Right renal cortex interstitium (tissue), 3 donors: ENCODE results near the gene ZNF521. TPM values are rescaled to one million over a fixed set of nuclear protein-coding genes. Genes with fewer than 3 reads are reported as not detected.

Source experiments
- DNase-seq, 3 donors: peaks; one replicate each; pipeline ENCODE4 v3.0.0-alpha.2; 2013; ENCODE audit warnings: low read depth in 3 of 3, low spot score in 2 of 3
- polyA plus RNA-seq, 3 donors: library from polyadenylated mRNA; unstranded; fragments of 120-200 nt; gene quantifications; one replicate each; pipeline ENCODE4 v1.2.1, GENCODE V29; 2013; ENCODE audit not compliant: insufficient read length in 3 of 3

The ZNF521 gene
- polyA plus RNA-seq, 3 donors: 42.2 to 45.1 (median 43.0) TPM

DNA sequence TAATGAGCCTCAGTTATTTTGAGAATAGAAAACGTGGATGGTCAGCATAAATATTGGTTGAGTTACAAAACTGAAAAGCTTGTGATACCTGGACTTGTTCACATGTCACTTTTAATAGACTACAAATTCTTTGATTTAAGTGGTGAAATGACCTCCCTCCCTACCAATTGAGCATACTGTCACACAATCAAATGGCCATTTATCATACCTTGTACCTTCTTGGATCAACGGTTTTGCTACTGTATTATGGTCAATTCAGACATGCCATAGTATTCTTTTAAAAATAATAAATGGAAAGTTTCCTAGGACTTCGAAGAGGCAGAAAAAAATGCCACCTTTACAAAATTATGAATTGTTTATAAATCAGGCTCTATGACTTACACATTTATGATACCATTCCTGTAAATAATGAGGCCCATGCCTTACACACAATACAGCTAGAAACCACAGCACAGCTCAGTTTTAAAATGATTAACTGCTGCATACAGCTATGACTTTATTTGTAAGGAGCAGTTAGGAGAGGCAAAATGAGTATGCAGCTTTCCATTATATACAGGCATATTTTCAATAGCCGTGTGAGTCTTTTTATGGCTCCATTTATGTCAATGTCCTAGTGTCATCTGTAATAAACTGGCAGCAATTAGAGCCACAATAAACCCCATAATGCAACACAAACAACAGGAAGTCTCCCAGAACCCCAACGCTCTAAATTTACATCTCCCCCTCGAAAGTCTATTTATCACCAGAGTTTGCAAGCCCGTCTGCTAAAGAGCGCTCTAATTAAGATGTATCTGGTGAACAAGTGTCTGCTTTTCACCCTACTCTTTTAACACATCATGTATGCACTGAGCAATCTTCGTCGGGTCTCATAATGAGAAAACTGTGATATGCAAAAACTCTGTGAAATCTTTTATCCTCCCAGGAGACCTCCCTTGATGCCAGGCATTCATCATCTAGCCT is 176.1 kb downstream of the ZNF521 start:
- no peak for DNase-seq

DNA sequence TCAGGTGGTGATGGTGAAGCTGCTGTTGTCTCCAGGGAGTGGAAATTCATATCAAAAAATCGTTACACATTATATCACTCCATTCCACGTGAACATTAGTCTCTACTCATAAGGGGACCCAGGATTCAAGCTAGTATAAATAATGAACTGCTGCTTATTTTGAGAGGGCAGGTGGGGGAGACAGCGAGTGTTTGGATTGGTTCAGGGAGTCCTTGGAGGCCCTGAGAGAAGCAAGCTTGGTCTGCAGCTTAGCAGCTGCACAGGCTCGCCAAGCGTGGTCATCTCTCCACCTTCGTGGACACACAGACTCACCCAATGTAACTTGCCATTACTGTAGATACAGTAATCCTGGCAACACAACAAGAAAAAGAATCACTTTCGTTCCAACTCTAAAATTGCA is 177.6 kb downstream of the ZNF521 start:
- no peak for DNase-seq

DNA sequence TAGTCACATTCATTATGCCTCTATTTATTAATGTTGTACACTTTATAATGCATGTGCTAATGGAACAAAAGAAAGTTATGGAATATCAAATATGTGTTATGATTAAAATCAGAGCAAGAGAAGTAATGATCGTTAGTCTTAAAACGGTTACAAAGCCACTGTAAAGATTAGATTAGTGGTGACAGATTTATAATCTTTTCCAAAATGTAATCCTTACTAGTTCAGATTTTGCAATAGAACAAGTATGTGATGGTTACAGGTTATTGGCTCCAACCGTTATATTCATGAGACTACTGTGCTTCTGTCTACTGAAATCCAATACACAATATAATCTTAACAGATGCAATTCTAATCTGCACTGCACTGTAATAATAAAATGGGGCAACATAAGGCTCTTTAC is 180.6 kb downstream of the ZNF521 start:
- DNase-seq: no peak

DNA sequence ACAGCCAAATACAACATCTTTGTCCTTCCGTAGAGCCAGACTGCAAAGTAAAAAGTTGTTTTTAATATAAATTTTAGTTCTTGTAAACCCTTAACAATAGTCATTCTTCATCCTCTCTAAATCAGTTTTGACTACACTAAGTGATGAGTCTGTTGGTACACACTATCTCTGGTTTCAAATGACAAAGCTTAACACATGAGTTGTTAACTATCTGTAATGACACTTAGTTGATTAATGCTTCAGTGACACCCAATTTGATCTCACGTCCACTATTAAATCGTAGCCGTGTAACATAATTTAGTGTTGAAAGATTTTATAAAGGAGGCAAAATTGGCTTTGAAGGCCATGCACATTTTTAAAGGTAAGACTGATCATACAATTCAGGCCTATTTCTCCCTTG is 181.6 kb downstream of the ZNF521 start:
- no peak for DNase-seq

DNA sequence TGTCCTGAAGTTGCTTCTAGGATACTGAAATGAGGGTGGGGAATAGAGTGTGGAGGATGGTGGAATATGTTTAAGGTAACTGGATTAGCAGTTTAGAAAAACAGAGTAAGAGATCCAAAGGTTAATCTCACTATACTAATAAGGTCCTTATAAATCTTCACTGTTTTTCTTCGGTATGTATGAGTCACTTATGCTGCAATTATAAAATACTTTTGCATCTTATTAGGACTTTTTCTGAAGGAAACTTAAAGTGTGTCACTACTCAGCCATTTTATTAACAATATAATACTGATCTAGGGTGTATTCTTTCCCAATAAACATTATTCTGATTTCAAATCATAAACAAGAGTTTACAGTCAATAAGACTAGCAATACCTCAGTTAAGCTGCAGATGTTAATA is 182.3 kb downstream of the ZNF521 start:
- no peak for DNase-seq

DNA sequence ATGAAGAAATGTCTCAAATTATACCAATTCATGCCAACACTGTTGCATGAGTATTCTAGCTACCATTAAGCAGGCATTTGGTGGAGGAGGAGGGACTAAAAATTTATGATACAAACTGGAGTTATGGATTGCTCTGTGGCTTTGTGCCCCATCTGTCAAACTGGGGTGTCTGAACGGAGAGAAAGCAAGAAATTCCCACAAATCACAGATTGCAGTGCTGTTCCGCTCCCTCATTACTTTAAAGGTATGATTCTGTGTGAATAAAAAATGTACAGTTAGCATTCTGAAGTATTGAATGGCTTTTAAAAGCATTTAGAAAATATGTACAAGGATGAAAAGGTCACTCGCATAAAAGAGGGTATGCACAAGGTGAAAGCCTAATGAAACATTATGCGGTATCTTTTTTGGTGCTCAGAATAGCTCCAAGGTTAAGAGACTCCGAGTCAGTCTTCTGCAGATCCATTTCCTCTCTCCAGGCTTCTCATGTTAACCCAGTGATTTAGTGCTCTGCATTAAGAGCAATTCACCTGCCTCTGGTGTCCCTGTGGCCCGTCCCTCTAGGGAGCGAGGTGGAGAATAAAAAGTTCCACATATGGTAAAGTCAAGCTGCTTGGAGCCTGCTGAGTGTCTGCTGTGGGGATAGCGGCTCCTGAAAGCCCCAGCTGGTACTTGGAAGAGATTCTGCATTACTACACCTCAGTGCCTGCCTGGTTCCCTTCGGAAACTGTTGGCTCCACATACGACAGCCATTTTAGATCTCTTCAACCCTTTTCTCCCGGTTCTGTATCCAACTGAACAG is 184.2 kb downstream of the ZNF521 start:
- DNase-seq: no peak

DNA sequence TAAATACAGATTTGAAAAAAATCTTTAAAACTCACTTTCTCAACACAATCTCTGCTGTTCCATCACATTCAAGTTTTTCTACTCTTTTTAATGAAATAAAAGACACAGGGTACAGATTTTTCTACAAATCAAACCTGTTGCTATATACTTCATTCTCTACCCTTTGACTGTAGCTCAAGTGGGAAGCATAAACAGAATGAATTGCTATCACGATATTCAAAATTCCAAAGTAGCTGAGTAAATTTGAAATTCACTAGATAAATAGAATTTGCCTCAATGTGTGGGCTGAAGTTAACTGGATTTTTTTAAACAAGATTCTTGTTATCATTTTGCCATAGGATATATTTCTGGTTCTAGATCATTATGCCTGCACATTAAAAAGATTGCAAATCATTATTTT is 185.9 kb downstream of the ZNF521 start:
- no peak for DNase-seq

DNA sequence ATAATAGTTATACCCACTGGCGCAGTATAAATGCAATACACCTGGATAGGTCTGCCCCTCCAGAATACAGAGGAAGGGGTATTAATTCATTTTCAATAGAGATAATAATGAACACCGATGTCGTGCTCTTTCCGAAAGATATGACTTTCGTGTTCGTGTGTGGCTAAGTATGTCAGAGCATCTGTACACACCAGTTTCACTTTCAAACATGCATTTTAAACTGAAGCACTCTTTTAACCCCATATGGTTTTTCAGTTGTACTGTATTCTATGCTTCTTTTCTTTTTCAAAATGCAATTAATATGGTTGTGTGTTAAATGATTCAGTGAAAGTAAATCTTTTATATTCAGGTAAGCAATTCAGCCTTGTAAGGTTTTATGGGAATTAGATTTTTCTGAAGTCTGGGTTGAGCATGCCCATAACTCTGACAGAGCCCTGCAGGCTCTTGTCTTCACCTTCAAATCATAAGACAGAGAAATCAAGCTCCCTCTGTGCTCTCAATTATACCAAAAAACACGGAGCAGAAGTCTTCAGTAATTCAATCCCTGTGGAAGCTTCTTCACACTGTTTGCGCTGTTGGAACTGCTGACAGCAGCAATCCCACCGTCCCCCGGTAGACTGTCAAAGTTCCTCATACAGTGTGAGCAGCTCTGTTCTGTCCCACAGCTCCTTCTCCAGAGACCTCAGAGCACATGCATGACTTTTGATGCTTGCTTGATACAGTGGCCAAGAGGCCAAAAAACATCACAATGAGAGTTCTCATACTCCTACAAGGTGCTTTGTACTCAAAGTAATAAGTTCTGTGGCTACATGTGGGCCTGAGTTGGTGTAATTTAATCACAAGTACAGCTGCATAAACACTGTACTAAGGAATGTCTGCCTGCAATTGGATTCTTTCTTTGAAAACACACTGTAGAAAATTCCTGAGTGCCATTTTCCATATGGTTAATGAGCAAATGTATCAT is 186.8 kb downstream of the ZNF521 start:
- peak in 2 of 3 donors; percentile 36 to 57 for DNase-seq

DNA sequence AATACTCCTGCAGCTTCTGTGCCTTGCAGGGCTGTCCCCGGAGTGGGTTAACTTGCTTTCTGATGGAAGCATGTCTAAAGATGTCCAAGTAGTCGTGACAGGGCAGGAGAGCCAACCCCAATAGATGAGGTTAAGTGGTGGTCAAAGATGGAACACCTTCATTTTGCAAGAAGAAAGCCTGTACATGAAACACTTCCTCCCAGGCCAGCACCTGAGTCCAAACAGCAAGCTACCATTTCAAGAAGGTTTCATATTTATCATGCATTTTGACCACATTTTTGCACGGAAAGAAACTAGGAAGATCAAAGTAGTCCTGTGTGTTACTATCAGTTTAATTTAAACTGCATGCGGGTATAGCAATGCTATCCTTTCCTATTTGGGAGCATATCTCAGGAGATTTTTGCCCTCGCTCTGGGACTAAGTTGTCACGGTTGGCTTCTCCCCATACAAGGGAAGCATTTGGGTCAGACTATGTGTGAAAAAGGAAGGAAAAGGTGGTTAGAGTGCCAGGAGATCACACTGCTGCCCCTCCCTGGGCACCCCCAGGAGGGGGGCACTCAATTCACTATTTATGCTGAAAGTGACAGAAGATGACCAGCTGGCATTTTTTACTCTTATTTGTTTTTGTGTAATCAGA is 187.6 kb downstream of the ZNF521 start:
- DNase-seq: no peak

DNA sequence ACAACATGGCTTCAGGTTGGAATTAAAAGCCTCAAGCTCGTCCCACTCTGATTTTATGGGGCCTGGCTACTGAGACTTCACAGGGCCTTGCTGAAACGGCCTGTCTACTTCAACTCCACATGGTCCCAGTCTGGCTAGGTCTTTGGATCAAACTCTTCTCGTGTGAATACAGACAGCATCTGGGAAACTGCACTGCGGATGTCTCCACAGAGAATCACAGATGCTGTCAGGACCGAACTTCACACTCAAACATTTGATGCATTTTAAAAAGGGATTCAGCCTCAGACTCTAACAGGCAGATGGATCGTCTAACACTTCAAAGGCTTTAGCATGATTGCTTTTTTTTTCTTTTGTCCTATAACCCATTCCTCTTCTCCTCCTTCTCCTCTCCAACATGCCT is 198.5 kb downstream of the ZNF521 start:
- no peak for DNase-seq

DNA sequence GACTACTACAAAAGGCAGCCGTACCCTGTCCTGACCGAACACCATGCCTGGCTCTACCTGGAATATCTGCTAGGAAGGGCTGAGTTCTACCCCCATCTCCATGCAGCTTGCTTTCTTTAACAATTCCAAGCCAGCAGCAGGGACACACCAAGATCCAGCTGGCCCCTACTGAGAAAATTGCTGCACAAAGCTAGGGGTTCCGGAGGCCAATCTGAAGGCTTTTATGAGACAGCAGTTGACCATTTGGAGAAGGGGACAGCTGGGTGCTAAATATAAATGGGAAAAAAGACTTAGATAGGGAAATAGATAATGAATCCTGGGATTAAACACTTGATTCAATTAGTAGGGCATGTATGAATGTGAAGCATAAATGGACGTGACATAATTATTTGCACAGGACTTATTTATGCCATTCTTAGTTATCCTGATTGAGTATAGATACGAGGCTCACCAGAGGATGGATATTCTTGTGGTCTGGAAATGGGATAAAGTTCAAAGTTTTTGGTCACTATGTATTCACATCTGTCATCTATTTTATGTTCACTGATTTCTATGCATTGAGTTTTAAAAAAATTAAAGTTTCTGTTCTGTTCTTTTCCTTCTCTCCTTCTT is 204.0 kb downstream of the ZNF521 start:
- no peak for DNase-seq

DNA sequence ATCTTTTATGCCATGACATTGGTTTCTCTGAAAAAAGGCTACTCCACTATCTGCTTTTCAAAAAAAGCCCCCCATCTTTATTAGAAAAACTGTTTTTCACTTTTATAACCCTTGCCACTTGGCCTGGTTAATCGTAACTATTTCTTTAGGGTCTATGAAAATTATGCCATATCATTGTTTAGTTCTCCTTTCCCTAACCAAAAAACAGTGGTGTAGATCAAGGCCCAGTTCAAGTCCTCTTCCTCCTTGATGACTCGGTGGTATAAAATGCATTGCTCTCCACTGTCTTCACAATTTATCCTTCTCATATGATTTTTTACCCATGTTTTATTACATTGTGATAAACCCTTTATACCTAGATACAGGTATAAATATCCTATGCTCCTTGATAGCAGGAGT is 205.5 kb downstream of the ZNF521 start:
- DNase-seq: no peak

DNA sequence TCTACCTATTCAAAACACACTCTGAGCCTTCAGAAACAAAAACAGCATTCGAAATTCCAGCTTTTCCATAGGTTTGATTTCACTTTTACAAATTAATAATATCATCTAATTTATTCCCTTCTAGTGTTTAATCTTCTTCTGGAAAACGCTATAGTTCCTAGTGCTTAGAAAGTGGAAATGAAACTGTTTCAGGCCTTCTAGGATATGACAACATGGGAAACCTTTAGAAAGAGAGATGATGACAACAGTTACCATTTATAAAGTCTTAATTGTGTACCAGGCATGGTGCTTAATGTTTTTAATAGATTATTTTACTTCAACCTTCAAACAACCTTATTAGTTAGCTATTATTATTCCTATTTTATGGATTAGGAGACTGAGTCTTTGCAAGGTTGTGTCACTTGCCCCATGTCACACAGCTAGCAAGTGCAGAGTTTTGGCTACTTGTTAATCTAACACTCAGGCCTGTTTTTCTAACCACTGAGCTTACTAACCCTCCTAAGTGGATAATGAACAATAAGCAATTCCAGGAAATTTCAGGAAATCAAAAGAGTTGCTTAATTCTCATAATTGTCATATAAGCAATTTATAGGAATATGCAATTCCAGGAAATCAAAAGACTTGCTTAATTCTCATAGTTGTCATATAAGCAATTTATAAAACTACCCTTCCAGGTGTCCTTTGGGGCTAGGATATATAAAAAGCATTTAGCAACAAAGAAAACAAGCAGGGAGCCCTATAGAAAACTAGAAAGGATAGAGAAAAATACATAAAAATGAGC is 206.0 kb downstream of the ZNF521 start:
- DNase-seq: no peak

DNA sequence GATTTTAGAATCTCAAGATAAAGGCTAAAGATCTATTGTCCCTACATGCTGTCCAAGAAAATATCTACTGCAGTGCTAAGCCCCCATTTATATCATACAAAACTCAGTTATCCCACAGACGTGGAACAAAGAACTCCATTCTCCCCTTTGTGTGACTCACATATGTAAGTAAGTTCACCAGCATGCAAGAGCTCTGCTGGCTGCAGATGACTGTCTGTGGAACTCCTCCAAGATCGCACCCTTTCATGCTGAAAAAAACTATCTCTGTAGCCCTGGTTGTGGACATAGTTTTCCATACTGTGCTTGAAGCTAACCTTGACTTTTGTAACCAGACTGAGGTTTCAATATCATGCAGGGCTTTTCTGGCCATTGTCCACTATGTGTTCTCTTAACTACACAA is 207.1 kb downstream of the ZNF521 start:
- DNase-seq: no peak

DNA sequence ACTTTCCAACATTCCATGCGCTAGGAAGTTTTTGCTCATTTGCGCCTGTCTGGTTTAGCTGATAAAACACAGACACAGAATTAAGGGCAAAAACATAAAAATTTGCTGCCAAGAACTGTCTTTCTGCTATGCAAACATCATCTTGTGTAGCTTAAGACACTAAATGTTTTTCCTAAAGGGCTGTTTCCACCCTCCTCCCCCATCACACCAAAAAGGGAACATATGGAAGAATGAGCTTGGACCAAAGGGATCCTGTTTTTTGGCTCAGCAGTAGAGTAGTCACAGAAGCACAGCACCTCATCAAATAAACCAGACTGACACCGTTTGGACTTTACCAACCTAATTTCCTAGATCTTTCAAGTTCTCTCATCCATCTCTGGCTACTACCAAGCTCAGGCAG is 210.1 kb downstream of the ZNF521 start:
- no peak for DNase-seq

DNA sequence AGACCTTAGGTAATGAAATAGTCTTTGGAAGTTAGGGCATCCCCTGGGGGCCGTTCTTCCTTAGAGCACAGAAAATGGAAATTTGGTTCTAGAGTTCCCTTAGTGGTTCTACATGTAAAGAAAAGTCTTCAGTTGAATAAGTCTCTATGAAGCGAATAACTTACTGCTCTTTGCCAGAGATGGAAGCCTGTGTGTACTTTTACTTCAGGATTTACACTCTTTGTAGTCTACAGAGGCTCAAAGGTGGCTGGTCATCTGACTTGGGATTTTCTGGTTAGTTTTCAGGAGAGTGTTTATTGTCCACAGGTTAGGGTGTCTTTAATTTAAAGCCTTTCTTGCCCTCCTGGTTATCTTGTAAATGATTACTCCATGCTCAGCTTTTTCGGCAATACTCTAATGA is 210.6 kb downstream of the ZNF521 start:
- no peak for DNase-seq

DNA sequence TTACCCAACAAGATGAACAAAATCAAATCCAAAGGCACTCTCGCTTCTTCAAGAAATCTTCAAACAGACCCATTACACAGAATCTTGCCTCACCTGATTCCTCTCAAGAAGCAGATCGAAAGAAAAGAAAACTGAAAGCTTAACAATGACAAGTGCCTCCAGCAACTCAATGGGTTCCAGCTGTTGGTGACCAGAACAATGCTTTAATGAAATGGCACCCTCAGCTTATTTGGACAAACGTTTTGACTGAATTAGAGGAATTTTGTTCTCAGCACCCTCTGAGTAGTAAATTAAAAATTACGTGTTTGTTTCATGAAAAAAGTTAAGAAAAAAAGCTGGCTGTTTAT is 211.0 kb downstream of the ZNF521 start:
- DNase-seq: no peak

DNA sequence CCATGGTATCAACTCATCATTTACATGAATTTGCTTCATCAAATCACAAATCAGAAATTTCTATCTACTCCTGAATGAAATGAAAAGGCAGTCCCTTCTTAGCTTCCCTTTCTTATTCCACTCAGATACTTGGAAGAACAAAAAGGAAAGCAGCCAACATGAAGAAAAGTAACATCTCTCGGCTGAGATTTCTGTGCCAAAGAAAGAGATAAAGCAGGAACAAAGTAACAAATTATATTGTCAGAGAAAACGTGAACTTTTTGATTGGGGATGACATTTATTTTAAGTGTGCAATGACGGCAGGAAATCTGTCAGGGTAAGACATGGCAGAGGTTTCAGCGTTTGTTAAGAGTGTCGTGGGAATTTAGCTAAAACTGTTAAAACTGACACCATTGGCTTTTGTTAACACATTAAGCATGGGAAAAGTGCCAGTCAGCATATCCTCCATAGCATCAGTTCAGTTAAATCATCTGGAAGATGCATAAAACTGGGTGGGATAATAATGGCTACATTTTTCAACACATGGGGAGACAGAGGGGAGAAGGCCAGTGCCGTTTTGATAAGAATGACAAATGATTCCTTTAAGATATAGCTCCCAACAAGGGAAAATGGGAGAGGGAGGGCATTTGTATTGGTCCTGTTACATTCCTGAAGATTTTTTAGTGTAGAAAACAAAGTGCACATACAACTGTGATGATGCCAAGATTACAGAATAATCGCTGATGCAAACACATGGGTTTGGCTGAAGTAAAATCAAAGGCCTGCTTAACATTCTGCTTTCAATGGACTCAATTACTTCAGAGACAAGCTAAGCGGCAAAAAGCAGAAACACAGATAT is 211.6 kb downstream of the ZNF521 start:
- DNase-seq: no peak
